Esophagus muscularis mucosa (tissue), 4 donors: ENCODE data around the gene MCOLN1. TPM values are rescaled to one million over a fixed set of nuclear protein-coding genes. Genes with fewer than 3 reads are reported as not detected.

Experiments used
- DNase-seq: peaks from one replicate; pipeline ENCODE4 v3.0.0-alpha.2; 2017; ENCODE audit errors: extremely low spot score
- H3K27ac ChIP-seq, 4 donors: fragments of 200-600 bp; sonication (generic); replicated peaks in 1 of 4; 1 replicate in 3 of 4; 2 replicates in 1 of 4; pipeline ENCODE4 v1.5.1; 2016 to 2019; ENCODE audit warnings: mild to moderate bottlenecking in 1 of 4
- H3K27me3 ChIP-seq, 4 donors: fragments of 200-600 bp; sonication (generic); one replicate each; pipeline versions ENCODE4 v1.5.1 to v1.6.0; 2016 to 2019
- H3K36me3 ChIP-seq, 4 donors: fragments of 200-600 bp; sonication (generic); one replicate each; pipeline ENCODE4 v1.5.1; 2016 to 2019
- H3K4me1 ChIP-seq, 4 donors: fragments of 200-600 bp; sonication (generic); one replicate each; pipeline ENCODE4 v1.5.1; 2016 to 2019
- H3K4me3 ChIP-seq, 4 donors: fragments of 200-600 bp; sonication (generic); 1 replicate in 2 of 4; 2 replicates in 2 of 4; pipeline ENCODE4 v1.5.1; 2016 to 2019; ENCODE audit warnings: mild to moderate bottlenecking in 4 of 4, moderate library complexity in 1 of 4
- H3K9me3 ChIP-seq, 4 donors: fragments of 200-600 bp; sonication (generic); 1 replicate in 3 of 4; 2 replicates in 1 of 4; pipeline ENCODE4 v1.5.1; 2016 to 2019
- EP300 ChIP-seq: sonication (generic); formaldehyde crosslinking; IDR thresholded peaks from one replicate; pipeline ENCODE4 v1.6.1; 2017; ENCODE audit warnings: antibody characterized with exemption
- POLR2A ChIP-seq: fragments of 450-650 bp; IDR thresholded peaks from one replicate; pipeline ENCODE4 v1.6.1; 2017; ENCODE audit warnings: antibody characterized with exemption, moderate library complexity, mild to moderate bottlenecking, low read depth
- POLR2AphosphoS5 ChIP-seq, 2 donors: sonication (generic); formaldehyde crosslinking; IDR thresholded peaks; one replicate each; pipeline ENCODE4 v1.6.1; 2017; ENCODE audit warnings: antibody characterized with exemption in 2 of 2
- WGBS: methylation state at CpG from one replicate; pipeline ENCODE4 v1.1.5; 2018; 5-methylcytosine and 5-hydroxymethylcytosine counted together
- intact Hi-C: fragments of 100-400 bp; cut with DNase I; formaldehyde crosslinking; loops from one replicate; pipeline ENCODE4 v1.15.1; 2023
- total RNA-seq, 4 donors: library from RNA; depleted of rRNA; stranded (reverse); fragments of >200 nt; gene quantifications; one replicate each; pipeline versions ENCODE4 v1.1.0 to v1.2.1, GENCODE V29; 2016
- TF ChIP-seq, protein P1 (sequence below), 3 experiments: fragments of 200-600 bp in 2 of 3; fragments of 450-650 bp in 1 of 3; sonication (generic) in 2 of 3; IDR thresholded peaks; one replicate each; pipeline ENCODE4 v1.5.1; 2017 to 2019; ENCODE audit warnings: antibody characterized with exemption in 3 of 3, mild to moderate bottlenecking in 2 of 3, moderate library complexity in 1 of 3

The MCOLN1 gene
- total RNA-seq, 4 donors from 2014 or later: 11.3 to 20.7 (median 14.4) TPM

DNA sequence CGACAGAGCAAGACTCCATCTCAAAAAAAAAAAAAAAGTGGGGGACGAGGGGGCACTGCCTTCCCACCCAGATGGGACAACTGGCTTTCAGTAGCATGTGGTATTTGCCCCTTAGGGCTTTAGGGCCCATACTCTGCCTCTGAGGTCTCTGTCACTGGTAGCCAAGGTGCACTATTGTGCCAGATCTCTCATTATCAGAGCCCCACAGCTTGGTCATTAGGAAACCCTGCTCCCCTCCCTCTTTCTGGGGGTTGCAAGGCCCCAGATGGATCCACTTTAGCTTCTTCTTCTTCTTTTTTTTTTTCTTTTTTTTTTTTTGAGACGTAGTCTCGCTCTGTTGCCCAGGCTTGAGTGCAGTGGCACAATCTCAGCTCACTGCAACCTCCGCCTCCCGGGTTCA is 17.7 kb upstream of the MCOLN1 start:
- Histone ChIP-seq H3K4me1 (peaks cover 14 to 44% (median 38%) of the 10 kb centered on the region in 4 donors), H3K36me3 (no peaks in the 10 kb centered on the region), H3K27ac (no peak overlapping the region), H3K9me3 (no peaks in the 10 kb centered on the region), H3K4me3 (no peak overlapping the region), H3K27me3 (peaks cover 0 to 61% (median 6%) of the 10 kb centered on the region in 4 donors)
- no peak for TF ChIP-seq EP300
- TF ChIP-seq POLR2A: no peak
- TF ChIP-seq, protein P1, sequence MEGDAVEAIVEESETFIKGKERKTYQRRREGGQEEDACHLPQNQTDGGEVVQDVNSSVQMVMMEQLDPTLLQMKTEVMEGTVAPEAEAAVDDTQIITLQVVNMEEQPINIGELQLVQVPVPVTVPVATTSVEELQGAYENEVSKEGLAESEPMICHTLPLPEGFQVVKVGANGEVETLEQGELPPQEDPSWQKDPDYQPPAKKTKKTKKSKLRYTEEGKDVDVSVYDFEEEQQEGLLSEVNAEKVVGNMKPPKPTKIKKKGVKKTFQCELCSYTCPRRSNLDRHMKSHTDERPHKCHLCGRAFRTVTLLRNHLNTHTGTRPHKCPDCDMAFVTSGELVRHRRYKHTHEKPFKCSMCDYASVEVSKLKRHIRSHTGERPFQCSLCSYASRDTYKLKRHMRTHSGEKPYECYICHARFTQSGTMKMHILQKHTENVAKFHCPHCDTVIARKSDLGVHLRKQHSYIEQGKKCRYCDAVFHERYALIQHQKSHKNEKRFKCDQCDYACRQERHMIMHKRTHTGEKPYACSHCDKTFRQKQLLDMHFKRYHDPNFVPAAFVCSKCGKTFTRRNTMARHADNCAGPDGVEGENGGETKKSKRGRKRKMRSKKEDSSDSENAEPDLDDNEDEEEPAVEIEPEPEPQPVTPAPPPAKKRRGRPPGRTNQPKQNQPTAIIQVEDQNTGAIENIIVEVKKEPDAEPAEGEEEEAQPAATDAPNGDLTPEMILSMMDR (IDR thresholded peaks at IDR 0.05): no peak
- TF ChIP-seq POLR2AphosphoS5 (IDR thresholded peaks at IDR 0.05): no peak
- WGBS: 83% methylated on average over 6 of the region's 6 CpGs
- intact Hi-C loops: no loop called here
- DNase-seq: no peak

DNA sequence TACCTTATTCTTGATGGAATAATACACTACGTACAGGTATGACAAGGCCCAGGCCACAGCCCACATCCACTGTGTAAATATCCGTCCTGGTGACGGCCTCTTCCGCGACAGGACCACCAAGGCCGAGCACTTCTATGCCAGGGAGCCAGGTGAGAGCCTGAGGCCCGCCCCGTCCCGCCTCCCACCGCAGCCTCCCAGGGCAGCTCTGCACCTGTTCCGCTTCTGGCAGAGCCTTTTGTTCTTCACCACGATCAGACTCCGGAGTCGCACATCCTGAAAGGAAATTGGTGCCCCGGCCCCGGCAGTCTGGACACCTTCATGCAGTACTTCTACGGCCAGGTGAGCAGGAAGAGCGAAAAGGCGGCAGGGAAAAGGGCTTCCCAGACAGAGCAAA is 17.1 kb upstream of the MCOLN1 start:
- Histone ChIP-seq H3K27ac (no peak overlapping the region), H3K36me3 (no peaks in the 10 kb centered on the region), H3K27me3 (peaks cover 0 to 57% (median 6%) of the 10 kb centered on the region in 4 donors), H3K9me3 (no peaks in the 10 kb centered on the region), H3K4me1 (peaks cover 14 to 44% (median 38%) of the 10 kb centered on the region in 4 donors), H3K4me3 (peak overlapping the region in 2 of 4 donors; percentile 20 to 24)
- intact Hi-C loops: no loop called here
- 46% methylated on average over 18 of the region's 19 CpGs for WGBS
- TF ChIP-seq EP300 (no peak), POLR2AphosphoS5 (IDR thresholded peaks at IDR 0.05) (no peak), POLR2A (no peak)
- TF ChIP-seq, protein P1 (IDR thresholded peaks at IDR 0.05): no peak
- no peak for DNase-seq

DNA sequence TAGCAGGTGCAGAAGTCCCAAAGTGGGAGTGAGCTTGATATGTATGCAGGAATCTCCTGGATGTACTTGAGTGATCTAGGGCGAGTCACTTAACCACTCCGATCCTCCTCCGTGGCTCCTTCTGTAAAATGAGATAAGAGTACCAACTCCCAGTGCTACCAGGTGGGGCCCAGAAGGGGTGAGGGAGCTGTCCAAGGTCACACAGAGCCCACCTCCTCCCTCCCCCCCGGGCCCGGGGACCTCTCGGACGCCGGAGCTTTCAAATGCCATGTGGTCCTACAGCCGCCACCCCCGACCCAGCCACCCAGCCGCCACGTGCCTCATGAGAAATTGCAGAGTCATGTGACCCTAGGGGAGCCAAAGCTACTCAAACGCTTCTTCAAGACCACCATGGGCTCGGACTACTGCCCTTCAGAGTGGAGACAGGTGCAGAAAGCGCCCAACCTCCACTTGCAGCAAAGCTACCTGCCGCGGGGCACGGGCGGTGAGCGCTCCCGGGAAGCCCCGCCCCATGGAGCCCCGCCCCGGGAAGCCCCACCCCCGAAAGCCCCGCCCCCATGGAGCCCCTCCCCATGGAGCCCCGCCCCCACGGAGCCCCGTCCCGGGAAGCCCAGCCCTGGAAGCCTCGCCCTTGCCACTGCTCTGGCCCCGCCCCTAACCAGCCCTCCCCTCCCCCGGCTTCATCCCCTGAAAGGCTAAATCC is 16.6 kb upstream of the MCOLN1 start:
- H3K27me3 ChIP-seq: peaks cover 0 to 51% (median 6%) of the 10 kb centered on the region in 4 donors
- peaks cover 11 to 39% (median 33%) of the 10 kb centered on the region in 4 donors for H3K4me1 ChIP-seq
- no peak for DNase-seq

DNA sequence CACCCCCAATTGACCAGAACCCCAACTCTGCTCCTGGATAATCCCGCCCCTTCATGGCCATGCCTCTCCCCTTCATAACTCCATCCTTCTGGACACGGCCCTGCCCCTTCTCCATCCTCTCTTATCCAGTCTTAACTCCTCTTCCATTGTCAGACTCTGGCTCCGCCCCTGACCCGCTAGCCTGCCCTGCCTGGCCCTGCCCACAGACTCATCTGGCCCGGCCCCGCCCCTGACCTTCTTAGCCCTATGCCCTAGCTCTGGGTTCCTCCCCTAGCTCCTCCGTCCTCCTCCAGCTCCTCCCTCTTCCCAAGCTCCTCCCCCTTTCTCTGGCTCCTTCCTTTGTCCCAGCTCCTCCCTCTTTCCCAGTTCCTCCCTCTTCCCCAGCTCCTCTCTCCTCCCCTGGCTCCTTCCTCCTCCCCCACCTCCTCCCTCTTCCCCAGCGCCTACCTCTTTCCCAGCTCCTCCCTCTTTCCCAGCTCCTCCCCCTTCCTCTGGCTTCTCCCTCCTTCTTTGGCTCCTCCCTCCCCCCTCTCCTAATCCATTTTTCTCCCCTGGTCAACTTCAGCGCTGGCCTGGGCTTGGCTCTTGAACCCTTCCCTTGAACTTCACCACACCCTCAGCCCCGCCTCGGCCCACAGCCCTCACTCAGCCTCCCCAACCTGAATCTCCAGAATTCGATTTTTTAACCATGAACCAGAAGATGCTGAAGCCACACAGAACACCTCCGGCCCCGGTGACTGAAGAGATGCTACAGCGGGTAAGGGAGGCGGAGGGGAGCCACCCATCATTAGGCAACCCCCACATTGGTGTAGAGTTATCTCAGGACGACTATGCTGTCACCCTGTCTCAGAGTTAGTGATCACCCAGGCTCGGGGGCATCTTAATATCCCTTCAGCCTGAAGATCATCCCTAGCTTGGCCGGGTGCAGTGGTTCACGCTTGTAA is 15.8 kb upstream of the MCOLN1 start:
- Histone ChIP-seq H3K4me1 (peaks cover 6 to 33% (median 26%) of the 10 kb centered on the region in 4 donors), H3K27ac (peak overlapping the region in 2 of 4 donors; percentile 14 to 17), H3K9me3 (no peaks in the 10 kb centered on the region), H3K36me3 (no peaks in the 10 kb centered on the region), H3K27me3 (peaks cover 0 to 43% (median 6%) of the 10 kb centered on the region in 4 donors), H3K4me3 (peak overlapping the region in 3 of 4 donors; percentile 20 to 24 (median 20))
- no peak for TF ChIP-seq POLR2AphosphoS5 (IDR thresholded peaks at IDR 0.05)
- TF ChIP-seq EP300: no peak
- TF ChIP-seq, protein P1 (IDR thresholded peaks at IDR 0.05): no peak
- no peak for TF ChIP-seq POLR2A
- 52% methylated on average over 20 of the region's 20 CpGs for WGBS
- no peak for DNase-seq
- intact Hi-C loops: no loop called here

More for the DNA sequence above, 16.6 kb upstream of the MCOLN1 start:
- intact Hi-C loops: no loop called here
- peak overlapping the region in 1 of 4 donors; percentile 17 for H3K27ac ChIP-seq
- no peaks in the 10 kb centered on the region for H3K36me3 ChIP-seq
- peak overlapping the region; percentile 20 to 27 (median 22) for H3K4me3 ChIP-seq
- TF ChIP-seq EP300 (no peak), POLR2A (no peak), POLR2AphosphoS5 (IDR thresholded peaks at IDR 0.05) (no peak)
- TF ChIP-seq, protein P1 (IDR thresholded peaks at IDR 0.05): no peak
- 9% methylated on average over 14 of the region's 33 CpGs for WGBS
- H3K9me3 ChIP-seq: no peaks in the 10 kb centered on the region
